HG03520 (cell line): ENCODE results near the gene ACSF3.
"Not testable (repeated sequence)": the region's sequence is repeated elsewhere in the genome, so short reads cannot be mapped to it uniquely, and the experiment has no call there.

ENCODE experiments used
- ATAC-seq: cut with Tn5 transposase; IDR thresholded peaks from one replicate; pipeline ENCODE4 v1.9.1; 2021; ENCODE audit warnings: mild to moderate bottlenecking, moderate library complexity; ENCODE audit not compliant: unreplicated experiment

Gene ACSF3

GRCh38 chr16:89055313-89055712, 38.3 kb upstream of the ACSF3 start:
- no peak for ATAC-seq

- ATAC-seq: no peak
Measured at GRCh38 chr16:89055894-89056555, 37.6 kb upstream of the ACSF3 start.

- ATAC-seq: no peak
Measured at GRCh38 chr16:89056592-89056991, 37.1 kb upstream of the ACSF3 start.

GRCh38 chr16:89057738-89058137, 35.9 kb upstream of the ACSF3 start:
- no peak for ATAC-seq

DNA sequence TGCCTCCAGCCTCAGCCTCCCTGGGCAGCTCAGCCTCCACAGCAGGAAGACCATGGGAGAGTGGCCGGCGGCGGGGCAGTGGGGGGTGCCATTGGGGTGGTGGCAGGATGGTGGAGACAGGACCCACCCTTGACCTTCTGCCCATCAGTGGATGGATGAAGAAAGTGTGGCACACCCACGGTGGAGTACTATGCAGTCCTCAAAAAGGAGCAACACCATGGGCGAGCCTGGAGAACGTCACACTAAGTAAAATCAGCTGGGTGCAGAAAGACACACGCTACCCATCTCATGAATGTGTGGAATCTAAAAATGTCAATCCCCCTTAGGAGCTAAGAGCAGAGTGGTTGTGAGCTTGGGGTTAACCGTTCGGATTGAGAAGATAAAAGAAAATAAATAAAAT, 34.8 kb upstream of the ACSF3 start:
- no peak for ATAC-seq

- no peak for ATAC-seq
Measured at GRCh38 chr16:89060207-89060794, 33.4 kb upstream of the ACSF3 start.

DNA sequence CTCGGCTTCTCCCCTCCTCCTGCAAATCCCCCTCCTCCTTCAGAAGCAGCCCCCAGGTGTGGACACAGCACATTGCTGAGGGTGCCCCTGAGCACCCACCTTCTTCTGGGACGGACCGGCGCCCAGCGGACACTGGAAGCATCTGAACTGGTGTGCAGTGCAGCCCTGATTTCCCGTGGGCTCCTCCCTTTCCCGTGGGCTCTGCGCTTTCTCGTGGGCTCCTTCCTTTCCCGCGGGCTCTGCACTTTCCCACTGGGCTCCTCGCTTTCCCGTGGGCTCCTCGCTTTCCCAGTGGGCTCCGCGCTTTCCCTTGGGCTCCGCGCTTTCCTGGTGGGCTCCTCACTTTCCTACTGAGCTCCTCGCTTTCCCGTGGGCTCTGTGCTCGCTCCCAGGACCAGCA, 32.6 kb upstream of the ACSF3 start:
- no peak for ATAC-seq

DNA sequence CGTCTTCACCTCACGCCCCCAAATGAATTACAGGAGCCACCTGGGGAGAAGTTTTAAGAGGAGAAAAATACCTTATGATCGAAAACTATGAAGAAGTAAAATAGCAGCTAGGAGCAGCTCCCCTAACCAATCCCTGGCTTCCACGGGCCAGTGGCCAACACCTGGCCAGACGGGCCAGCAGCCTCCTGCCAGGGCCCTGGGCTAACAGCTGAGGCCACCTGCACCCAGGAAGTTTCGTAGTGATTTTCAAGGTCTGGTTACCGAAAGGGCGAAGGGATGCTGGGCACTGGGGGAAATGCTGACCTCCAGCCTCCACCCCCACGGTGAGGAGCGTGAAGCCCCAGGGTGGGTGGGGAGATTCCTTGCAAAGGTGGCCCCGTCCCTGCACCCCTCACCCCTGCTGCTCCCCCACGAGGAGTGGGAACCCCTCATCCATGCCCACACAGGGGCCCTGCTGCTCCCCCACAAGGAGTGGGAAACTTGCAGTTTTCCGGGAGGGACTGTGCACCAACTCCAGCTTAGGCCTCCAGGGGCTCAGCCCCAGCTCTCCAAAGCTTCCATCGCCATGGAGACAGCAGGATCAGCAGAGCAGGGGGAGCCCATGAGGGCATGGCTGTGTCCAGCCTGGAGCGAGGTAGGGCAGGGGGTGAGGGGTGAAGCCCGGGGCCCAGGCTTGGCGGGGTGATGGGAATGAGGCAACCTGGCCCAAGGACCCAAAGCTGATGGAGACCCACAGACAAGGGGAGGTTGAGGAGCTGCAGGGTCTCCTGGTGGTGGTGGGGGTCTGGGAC, 31.9 kb upstream of the ACSF3 start:
- ATAC-seq: no peak

DNA sequence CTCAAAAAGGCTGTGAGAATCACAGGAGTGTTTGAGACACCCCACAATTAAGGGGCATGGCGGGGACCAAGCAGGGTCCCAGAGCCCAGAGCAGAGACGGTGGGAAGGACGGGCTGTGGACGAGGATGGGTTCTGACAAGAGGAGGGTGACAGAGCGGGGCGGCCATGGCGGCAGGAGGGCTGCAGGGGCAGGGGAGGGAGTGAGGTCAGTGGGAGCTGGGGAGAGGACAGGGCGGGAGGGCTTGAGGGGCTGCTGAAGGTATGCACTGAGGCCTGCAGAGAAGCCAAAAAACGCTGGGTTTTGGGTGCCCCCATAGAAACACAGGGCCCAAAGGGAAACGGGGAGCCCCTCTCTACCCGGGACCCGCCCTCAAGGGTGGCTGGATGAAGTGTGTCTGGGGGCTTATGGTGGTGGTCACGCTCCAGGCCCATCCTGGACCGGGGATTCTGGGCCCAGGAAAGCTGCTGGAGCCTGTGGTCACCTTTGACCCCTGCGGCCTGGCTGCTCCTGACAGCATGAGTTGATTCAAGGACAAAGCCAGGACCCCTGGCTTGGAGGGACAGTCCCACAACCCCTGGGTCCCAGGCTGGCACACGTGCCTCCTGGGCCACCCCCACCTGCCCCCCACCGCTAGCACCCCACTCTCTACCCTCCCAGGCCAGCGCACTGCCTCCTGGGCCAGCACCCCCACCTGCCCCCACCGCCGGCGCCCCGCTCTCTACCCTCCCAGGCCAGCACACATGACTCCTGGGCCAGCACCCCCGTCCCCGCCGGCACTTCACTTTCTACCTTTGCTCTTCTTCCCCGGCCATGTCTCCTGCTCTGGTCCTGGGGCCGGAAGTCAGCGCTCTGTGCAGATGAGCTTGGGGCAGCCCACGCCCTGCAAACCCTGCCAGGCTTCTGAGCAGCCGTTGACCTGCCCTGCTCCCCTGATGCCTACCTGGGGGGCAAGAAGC, 31.0 kb upstream of the ACSF3 start:
- no peak for ATAC-seq

DNA sequence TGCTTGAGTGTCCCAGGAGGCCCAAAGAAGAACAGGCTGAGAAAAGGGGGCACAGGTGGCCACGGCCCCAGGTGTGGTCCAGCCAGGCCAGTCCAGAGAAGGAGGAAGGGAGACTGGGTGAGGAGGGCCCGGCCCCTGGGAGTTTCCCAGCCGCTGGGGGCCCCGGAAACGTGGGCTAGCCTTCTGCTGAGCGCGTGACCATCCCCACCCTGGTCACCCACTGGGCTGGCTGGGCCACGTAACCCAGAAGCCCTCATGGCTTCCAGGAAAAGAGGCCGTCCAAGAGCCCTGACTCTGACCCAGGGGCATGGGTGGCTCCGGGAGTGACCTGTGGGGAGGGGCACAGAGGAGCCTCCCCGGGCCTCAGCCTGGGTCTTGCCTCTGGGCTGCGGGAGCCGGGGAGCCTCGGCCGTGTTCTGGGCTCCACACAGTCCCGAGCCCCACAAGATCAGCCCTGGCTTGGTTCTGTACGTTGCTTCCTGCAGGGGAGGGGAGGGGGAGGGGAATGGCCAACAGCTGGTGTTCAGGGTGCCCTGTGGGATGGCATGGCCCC, 29.8 kb upstream of the ACSF3 start:
- ATAC-seq: no peak

- ATAC-seq: no peak
Measured at GRCh38 chr16:89064606-89065457, 28.8 kb upstream of the ACSF3 start.

GRCh38 chr16:89065458-89065822, 28.2 kb upstream of the ACSF3 start:
- ATAC-seq: no peak

DNA sequence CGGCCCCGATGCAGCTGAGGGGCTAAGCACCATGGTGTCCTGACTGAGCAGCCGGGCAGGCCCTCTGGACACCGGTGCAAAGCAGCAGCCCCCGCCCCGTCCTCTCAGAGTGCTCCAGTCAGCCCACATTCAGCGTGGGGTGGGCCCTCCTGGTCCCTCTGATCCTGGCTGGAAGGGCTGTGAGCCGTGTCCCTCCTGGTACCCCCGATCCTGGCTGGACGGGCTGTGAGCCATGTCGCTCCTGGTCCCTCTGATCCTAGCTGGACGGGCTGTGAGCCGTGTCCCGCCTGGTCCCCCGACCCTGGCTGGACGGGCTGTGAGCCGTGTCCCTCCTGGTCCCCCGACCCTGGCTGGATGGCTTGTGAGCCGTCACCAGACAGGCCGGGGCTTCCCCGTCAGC, 26.9 kb upstream of the ACSF3 start:
- ATAC-seq: no peak

- ATAC-seq: no peak
Measured at GRCh38 chr16:89067677-89068443, 25.8 kb upstream of the ACSF3 start.

DNA sequence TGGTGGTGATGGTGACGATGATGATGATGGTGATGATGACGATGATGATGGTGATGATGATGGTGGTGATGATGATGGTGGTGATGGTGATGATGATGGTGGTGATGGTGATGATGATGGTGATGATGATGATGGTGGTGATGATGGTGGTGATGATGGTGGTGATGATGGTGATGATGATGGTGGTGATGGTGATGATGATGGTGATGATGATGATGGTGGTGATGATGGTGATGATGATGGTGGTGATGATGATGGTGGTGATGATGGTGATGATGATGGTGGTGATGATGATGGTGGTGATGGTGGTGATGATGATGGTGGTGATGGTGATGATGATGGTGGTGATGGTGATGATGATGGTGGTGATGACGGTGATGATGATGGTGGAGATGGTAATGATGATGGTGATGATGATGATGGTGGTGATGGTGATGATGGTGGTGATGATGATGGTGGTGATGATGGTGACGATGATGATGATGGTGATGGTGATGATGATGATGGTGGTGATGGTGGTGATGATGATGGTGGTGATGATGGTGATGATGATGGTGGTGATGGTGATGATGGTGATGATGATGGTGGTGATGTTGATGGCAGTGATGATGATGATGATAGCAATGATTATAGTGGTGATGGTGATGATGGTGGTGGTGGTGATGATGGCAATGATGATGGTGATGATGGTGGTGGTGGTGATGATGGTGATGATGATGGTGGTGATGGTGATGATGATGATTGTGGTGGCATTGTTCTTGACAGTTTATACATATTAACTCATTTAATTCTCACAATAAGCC, 24.6 kb upstream of the ACSF3 start:
- ATAC-seq: not testable (repeated sequence)

DNA sequence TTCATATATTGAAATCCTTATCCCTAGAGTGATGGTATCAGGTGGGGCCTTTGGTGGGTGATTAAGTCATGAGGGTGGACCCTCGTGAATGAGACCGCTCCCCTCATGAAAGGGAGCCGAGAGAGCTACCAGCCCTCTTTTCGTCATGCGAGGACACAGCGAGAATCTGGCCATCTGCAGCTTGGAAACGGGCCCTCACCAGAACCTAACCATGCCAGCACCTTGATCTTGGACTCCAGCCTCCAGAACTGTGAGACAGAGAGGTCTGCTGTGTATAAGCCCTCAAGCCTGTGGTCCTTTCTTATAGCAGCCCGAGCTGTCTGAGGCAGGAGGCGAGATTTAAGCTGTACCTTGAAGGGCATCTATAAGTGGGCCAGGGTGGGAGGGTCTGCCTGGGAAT, 23.7 kb upstream of the ACSF3 start:
- ATAC-seq: no peak

DNA sequence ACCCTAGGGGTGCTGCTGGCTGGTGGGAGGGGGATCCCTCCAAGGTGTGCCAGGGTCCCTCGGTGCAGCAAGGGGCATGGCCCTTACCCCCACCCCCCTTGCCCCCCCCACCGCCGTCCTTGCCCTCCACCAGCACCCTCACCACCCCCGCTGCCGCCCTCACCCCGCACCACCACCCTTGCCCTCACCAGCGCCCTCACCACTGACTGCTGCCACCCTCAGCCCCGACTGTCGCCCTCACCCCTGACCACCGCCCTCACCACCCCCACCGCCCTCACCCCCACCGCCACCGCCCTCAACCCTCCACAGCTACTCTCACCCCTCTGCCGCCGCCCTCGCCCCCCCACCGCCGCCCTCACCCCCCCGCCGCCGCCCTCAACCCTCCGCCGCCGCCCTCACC, 23.1 kb upstream of the ACSF3 start:
- ATAC-seq: no peak
